H1 (cell line): ENCODE data around the gene MBNL1.

Source experiments
- CHD2 ChIP-seq: IDR thresholded peaks from 2 replicates; pipeline ENCODE4 v1.6.1; 2012; ENCODE audit warnings: low read length, improper control_type of control experiment
- EP300 ChIP-seq, 2 experiments: IDR thresholded peaks; 1 replicate in 1 of 2; 2 replicates in 1 of 2; pipeline ENCODE4 v1.6.1; 2011 to 2012; ENCODE audit warnings: low read depth in 2 of 2, low read length in 2 of 2, mild to moderate bottlenecking in 2 of 2, borderline replicate concordance in 1 of 2, inconsistent platforms in 1 of 2, moderate library complexity in 1 of 2
- EZH2 ChIP-seq: fragments of 200-600 bp; sonication (generic); IDR thresholded peaks from 2 replicates; pipeline ENCODE4 v1.7.1; 2012; ENCODE audit warnings: low read depth, mild to moderate bottlenecking, moderate library complexity, low read length, inconsistent platforms; ENCODE audit not compliant: severe bottlenecking
- FOSL1 ChIP-seq: IDR thresholded peaks from 2 replicates; pipeline ENCODE4 v1.6.1; 2011; ENCODE audit warnings: mild to moderate bottlenecking, low read depth, low read length, moderate library complexity; ENCODE audit not compliant: insufficient read depth
- POLR2A ChIP-seq, 2 experiments: IDR thresholded peaks; 1 replicate in 1 of 2; 2 replicates in 1 of 2; pipeline ENCODE4 v1.6.1; 2011; ENCODE audit warnings: low read depth in 2 of 2, low read length in 2 of 2, mild to moderate bottlenecking in 2 of 2; ENCODE audit errors: control extremely low read depth in 1 of 2
- POLR2AphosphoS5 ChIP-seq: IDR thresholded peaks from 2 replicates; pipeline ENCODE4 v1.6.1; 2011; ENCODE audit warnings: low read depth, low read length
- RAD21 ChIP-seq, 2 experiments: IDR thresholded peaks in 1 of 2; conservative IDR thresholded peaks in 1 of 2; 2 replicates each; pipeline ENCODE4 v1.6.1; 2011; ENCODE audit warnings: low read depth in 2 of 2, low read length in 2 of 2, improper control_type of control experiment in 1 of 2, inconsistent platforms in 1 of 2, mild to moderate bottlenecking in 1 of 2, moderate library complexity in 1 of 2
- TAF1 ChIP-seq: IDR thresholded peaks from 2 replicates; pipeline ENCODE4 v1.6.1; 2011; ENCODE audit warnings: mild to moderate bottlenecking, low read depth, low read length
- TBP ChIP-seq: IDR thresholded peaks from 2 replicates; pipeline ENCODE4 v1.6.1; 2011; ENCODE audit warnings: low read depth, low read length, improper control_type of control experiment
- ZNF274 ChIP-seq: IDR thresholded peaks from 2 replicates; pipeline ENCODE4 v1.7.0; 2012; ENCODE audit warnings: low read length, borderline replicate concordance; ENCODE audit errors: extremely low read depth
- TF ChIP-seq, protein P1 (sequence below), 3 experiments: IDR thresholded peaks; 1 replicate in 2 of 3; 2 replicates in 1 of 3; pipeline versions ENCODE4 v1.5.1 to v1.6.1; 2011; ENCODE audit warnings: low read length in 3 of 3, mild to moderate bottlenecking in 3 of 3, inconsistent platforms in 2 of 3, low read depth in 1 of 3, moderate library complexity in 1 of 3; ENCODE audit not compliant: insufficient read depth in 1 of 3; ENCODE audit errors: control extremely low read depth in 1 of 3
- TF ChIP-seq, protein P2 (sequence below): IDR thresholded peaks from 2 replicates; pipeline ENCODE4 v1.6.1; 2012; ENCODE audit warnings: inconsistent platforms
- TF ChIP-seq, protein P3 (sequence below): fragments of 300-600 bp; sonication (generic); IDR thresholded peaks from 2 replicates; pipeline ENCODE4 v1.7.1; 2012; ENCODE audit warnings: low read length, moderate library complexity, mild to moderate bottlenecking, inconsistent platforms; ENCODE audit not compliant: insufficient replicate concordance

DNA sequence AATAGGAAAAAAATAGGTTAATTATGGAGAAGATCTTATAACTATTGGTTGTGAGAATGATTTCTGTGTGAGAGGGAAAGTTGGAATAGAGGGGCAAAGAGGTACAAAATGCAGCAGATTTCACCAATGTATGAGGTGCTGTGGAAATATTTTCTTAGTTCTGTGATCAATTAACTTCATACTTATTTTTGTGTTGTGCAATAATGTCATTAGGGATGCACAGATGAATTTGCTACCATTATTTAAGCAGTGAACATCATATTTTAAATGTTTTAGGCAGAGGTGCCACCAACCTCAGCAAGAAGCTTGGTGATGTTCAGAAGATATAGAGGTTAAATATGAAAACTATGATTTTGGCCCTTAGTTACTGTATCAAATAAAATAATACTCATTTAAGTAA lies 21.6 kb downstream of the MBNL1 start:
- TF ChIP-seq, protein P1, sequence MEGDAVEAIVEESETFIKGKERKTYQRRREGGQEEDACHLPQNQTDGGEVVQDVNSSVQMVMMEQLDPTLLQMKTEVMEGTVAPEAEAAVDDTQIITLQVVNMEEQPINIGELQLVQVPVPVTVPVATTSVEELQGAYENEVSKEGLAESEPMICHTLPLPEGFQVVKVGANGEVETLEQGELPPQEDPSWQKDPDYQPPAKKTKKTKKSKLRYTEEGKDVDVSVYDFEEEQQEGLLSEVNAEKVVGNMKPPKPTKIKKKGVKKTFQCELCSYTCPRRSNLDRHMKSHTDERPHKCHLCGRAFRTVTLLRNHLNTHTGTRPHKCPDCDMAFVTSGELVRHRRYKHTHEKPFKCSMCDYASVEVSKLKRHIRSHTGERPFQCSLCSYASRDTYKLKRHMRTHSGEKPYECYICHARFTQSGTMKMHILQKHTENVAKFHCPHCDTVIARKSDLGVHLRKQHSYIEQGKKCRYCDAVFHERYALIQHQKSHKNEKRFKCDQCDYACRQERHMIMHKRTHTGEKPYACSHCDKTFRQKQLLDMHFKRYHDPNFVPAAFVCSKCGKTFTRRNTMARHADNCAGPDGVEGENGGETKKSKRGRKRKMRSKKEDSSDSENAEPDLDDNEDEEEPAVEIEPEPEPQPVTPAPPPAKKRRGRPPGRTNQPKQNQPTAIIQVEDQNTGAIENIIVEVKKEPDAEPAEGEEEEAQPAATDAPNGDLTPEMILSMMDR (IDR thresholded peaks at IDR 0.05; ENCODE audit: control extremely low read depth in 1 of 3, insufficient read depth in 1 of 3, low read depth in 1 of 3, low read length in 3 of 3): no peak
- TF ChIP-seq EZH2: no peak
- TF ChIP-seq ZNF274: no peak
- TF ChIP-seq FOSL1: no peak
- TF ChIP-seq RAD21 (IDR thresholded peaks at IDR 0.05 in 1 of 2, conservative IDR thresholded peaks at IDR 0.05 in 1 of 2; ENCODE audit: low read depth in 2 of 2, low read length in 2 of 2): no peak
- no peak for TF ChIP-seq POLR2A (IDR thresholded peaks at IDR 0.05; ENCODE audit: control extremely low read depth in 1 of 2, low read depth in 2 of 2, low read length in 2 of 2)
- TF ChIP-seq, protein P2, sequence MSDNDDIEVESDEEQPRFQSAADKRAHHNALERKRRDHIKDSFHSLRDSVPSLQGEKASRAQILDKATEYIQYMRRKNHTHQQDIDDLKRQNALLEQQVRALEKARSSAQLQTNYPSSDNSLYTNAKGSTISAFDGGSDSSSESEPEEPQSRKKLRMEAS: no peak
- TF ChIP-seq CHD2: no peak
- TF ChIP-seq TBP: no peak
- TF ChIP-seq EP300 (IDR thresholded peaks at IDR 0.05; ENCODE audit: borderline replicate concordance in 1 of 2, low read depth in 2 of 2, low read length in 2 of 2): no peak
- TF ChIP-seq TAF1: no peak
- TF ChIP-seq POLR2AphosphoS5: no peak
- TF ChIP-seq, protein P3, sequence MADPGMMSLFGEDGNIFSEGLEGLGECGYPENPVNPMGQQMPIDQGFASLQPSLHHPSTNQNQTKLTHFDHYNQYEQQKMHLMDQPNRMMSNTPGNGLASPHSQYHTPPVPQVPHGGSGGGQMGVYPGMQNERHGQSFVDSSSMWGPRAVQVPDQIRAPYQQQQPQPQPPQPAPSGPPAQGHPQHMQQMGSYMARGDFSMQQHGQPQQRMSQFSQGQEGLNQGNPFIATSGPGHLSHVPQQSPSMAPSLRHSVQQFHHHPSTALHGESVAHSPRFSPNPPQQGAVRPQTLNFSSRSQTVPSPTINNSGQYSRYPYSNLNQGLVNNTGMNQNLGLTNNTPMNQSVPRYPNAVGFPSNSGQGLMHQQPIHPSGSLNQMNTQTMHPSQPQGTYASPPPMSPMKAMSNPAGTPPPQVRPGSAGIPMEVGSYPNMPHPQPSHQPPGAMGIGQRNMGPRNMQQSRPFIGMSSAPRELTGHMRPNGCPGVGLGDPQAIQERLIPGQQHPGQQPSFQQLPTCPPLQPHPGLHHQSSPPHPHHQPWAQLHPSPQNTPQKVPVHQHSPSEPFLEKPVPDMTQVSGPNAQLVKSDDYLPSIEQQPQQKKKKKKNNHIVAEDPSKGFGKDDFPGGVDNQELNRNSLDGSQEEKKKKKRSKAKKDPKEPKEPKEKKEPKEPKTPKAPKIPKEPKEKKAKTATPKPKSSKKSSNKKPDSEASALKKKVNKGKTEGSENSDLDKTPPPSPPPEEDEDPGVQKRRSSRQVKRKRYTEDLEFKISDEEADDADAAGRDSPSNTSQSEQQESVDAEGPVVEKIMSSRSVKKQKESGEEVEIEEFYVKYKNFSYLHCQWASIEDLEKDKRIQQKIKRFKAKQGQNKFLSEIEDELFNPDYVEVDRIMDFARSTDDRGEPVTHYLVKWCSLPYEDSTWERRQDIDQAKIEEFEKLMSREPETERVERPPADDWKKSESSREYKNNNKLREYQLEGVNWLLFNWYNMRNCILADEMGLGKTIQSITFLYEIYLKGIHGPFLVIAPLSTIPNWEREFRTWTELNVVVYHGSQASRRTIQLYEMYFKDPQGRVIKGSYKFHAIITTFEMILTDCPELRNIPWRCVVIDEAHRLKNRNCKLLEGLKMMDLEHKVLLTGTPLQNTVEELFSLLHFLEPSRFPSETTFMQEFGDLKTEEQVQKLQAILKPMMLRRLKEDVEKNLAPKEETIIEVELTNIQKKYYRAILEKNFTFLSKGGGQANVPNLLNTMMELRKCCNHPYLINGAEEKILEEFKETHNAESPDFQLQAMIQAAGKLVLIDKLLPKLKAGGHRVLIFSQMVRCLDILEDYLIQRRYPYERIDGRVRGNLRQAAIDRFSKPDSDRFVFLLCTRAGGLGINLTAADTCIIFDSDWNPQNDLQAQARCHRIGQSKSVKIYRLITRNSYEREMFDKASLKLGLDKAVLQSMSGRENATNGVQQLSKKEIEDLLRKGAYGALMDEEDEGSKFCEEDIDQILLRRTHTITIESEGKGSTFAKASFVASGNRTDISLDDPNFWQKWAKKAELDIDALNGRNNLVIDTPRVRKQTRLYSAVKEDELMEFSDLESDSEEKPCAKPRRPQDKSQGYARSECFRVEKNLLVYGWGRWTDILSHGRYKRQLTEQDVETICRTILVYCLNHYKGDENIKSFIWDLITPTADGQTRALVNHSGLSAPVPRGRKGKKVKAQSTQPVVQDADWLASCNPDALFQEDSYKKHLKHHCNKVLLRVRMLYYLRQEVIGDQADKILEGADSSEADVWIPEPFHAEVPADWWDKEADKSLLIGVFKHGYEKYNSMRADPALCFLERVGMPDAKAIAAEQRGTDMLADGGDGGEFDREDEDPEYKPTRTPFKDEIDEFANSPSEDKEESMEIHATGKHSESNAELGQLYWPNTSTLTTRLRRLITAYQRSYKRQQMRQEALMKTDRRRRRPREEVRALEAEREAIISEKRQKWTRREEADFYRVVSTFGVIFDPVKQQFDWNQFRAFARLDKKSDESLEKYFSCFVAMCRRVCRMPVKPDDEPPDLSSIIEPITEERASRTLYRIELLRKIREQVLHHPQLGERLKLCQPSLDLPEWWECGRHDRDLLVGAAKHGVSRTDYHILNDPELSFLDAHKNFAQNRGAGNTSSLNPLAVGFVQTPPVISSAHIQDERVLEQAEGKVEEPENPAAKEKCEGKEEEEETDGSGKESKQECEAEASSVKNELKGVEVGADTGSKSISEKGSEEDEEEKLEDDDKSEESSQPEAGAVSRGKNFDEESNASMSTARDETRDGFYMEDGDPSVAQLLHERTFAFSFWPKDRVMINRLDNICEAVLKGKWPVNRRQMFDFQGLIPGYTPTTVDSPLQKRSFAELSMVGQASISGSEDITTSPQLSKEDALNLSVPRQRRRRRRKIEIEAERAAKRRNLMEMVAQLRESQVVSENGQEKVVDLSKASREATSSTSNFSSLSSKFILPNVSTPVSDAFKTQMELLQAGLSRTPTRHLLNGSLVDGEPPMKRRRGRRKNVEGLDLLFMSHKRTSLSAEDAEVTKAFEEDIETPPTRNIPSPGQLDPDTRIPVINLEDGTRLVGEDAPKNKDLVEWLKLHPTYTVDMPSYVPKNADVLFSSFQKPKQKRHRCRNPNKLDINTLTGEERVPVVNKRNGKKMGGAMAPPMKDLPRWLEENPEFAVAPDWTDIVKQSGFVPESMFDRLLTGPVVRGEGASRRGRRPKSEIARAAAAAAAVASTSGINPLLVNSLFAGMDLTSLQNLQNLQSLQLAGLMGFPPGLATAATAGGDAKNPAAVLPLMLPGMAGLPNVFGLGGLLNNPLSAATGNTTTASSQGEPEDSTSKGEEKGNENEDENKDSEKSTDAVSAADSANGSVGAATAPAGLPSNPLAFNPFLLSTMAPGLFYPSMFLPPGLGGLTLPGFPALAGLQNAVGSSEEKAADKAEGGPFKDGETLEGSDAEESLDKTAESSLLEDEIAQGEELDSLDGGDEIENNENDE: no peak
